ENCODE data around the gene CYSRT1. TPM values are rescaled to one million over a fixed set of nuclear protein-coding genes. Genes with fewer than 3 reads are reported as not detected.

Gene CYSRT1
- total RNA-seq, 3 donors from 2014 or later, result 0.29 to 0.66 (median 0.32) TPM

DNA sequence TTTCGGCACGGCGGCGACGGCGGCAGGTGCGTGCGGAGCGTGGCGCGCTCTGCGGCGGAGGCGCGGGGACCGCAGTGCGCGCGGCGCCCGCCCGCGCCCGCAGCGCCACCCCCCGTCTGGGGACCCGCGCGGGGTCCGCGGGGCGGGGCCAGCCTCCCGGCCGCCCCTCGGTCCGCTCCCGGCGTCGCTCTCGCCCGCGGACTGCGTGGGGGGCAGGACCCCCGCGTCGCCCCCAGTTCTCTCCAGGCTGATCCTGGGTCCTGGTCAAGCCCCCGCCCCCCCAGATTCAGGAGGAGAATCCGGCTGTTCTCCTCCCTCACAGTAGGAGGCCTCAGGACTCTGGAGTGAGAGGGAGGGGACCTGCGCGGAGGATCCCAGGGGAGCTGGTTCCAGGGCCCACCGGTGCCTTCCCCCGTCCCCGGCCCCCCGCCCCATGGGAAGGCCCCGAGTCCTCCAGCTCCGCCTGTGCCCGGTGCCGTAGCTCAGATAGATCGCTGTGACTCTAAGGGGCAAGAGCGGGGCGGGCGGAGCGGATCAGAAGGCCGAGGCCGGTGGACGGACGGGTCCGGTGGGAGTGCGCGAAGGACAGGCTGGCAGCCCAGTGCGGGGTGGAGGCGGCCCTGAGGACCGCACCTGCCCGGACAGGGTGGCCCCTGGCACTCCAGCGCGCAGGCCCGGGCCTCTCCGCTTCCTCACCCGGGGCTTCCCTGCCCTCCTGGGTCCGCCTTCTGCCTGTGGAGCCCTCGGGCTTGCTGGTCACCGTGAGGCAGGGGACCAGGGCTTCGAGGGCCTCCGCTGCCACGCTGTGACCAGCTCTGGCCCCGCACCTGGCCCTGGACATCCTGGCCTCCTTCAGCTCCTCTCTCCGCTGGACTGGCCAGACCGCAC lies 2.5 kb upstream of the CYSRT1 start, which contains the start of gene RNF208:
Gene RNF208, minus strand, starts transcription at position 51 of the 888 bp plus-strand sequence. CDS start 1,028 bp downstream, outside the sequence.
- DNase-seq (ENCODE audit: low spot score in 2 of 2), result no peak

DNA sequence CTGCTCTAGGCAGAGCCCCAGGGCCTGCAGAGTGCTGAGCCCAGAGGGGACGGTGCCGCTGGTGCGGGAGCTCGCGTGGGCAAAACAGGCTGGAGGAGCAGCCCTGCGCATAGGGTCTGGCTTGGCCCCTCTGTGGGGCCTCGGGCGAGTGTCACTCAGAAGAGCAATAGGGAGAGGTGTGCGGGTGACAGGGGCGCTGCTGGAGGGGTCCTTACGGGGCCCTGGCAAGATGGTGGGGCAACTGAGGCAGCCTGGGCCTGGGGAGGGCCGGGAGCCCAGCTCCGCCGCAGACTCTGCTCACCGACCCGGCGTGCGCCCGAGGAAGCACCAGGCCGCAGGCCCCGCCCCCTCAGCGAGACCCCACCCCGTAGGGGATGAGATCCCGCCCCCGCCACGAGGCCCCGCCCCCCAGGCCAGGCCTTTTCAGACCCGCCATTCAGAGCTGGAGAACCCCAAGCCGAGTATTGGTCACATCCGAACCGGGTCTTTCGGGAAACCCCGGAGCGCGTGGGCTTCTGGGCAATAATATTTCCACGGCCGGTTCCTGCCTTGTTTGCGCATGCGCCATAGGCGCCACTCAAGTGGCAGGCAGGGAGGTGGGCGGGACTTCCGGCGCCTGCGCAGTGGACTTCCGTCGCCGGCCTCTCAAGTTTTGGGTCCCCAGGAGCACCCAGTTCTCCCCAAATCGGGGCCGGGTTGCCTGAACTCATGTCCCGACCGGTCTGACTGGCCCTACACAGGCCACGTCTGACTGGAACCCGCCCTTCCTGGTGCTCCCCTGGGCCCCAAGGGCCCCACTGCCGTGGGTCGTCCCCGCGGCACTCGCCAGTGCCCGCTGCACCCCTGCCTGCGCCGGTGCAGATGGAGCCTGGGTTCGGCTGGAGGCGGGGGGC lies 1.6 kb upstream of the CYSRT1 start:
- H3K36me3 ChIP-seq, result no peaks in the 10 kb centered on the region
- peaks cover 0 to 3% of the 10 kb centered on the region in 2 donors for H3K27me3 ChIP-seq
- TF ChIP-seq POLR2A (IDR thresholded peaks at IDR 0.05) (peak; percentile 39), POLR2AphosphoS5 (IDR thresholded peaks at IDR 0.05) (no peak)
- H3K4me3 ChIP-seq, result peak overlapping the region; percentile 70 to 85 (median 77)
- H3K4me1 ChIP-seq, result peaks cover 7 to 15% of the 10 kb centered on the region in 2 donors
- no peaks in the 10 kb centered on the region for H3K9me3 ChIP-seq
- DNase-seq (ENCODE audit: low spot score in 2 of 2), result peak; percentile 97 to 98
- intact Hi-C loops (cut with DNase I; ENCODE audit: low total_unique reads), result no loop called here
- peak overlapping the region; percentile 92 to 97 for H3K27ac ChIP-seq

More for the DNA sequence above, 2.5 kb upstream of the CYSRT1 start, which contains the start of gene RNF208:
- TF ChIP-seq, protein P1, sequence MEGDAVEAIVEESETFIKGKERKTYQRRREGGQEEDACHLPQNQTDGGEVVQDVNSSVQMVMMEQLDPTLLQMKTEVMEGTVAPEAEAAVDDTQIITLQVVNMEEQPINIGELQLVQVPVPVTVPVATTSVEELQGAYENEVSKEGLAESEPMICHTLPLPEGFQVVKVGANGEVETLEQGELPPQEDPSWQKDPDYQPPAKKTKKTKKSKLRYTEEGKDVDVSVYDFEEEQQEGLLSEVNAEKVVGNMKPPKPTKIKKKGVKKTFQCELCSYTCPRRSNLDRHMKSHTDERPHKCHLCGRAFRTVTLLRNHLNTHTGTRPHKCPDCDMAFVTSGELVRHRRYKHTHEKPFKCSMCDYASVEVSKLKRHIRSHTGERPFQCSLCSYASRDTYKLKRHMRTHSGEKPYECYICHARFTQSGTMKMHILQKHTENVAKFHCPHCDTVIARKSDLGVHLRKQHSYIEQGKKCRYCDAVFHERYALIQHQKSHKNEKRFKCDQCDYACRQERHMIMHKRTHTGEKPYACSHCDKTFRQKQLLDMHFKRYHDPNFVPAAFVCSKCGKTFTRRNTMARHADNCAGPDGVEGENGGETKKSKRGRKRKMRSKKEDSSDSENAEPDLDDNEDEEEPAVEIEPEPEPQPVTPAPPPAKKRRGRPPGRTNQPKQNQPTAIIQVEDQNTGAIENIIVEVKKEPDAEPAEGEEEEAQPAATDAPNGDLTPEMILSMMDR (IDR thresholded peaks at IDR 0.05), result no peak
- TF ChIP-seq POLR2AphosphoS5 (IDR thresholded peaks at IDR 0.05) (no peak), POLR2A (IDR thresholded peaks at IDR 0.05) (no peak)
- Histone ChIP-seq H3K4me3 (peak within 1 kb of the TSS; percentile 70 to 85 (median 77)), H3K4me1 (peaks cover 7 to 24% of the 10 kb centered on the region in 2 donors), H3K27me3 (no peaks in the 10 kb centered on the region), H3K27ac (peak within 1 kb of the TSS; percentile 92 to 97), H3K36me3 (no peaks in the 10 kb centered on the region), H3K9me3 (no peaks in the 10 kb centered on the region)
- intact Hi-C loops (cut with DNase I; ENCODE audit: low total_unique reads), result no loop called here

DNA sequence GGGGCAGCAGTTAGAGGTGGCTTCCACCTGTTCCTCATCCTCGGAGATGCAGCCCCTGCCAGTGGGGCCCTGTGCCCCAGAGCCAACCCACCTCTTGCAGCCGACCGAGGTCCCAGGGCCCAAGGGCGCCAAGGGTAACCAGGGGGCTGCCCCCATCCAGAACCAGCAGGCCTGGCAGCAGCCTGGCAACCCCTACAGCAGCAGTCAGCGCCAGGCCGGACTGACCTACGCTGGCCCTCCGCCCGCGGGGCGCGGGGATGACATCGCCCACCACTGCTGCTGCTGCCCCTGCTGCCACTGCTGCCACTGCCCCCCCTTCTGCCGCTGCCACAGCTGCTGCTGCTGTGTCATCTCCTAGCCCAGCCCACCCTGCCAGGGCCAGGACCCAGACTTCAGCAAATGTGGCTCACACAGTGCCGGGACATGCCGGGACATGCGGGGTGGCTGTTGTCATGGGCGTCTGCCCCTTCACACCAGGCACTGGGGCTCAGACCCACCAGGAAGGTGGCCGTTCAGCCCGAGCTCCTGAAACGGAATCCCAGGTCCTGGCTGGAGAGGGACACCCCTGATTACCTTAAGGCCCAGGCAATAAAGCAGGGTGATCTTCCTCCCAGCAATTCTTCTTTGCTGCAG lies 841 bp downstream of the CYSRT1 start:
- TF ChIP-seq POLR2A (IDR thresholded peaks at IDR 0.05) (no peak), POLR2AphosphoS5 (IDR thresholded peaks at IDR 0.05) (no peak)
- TF ChIP-seq, protein P1 (IDR thresholded peaks at IDR 0.05), result no peak
- no peaks in the 10 kb centered on the region for H3K9me3 ChIP-seq
- no peak overlapping the region for H3K4me3 ChIP-seq
- intact Hi-C loops (cut with DNase I; ENCODE audit: low total_unique reads), result loop anchor here (5.0 kb wide), 1 partner anchor 94 kb away; no protein-coding TSS in a partner anchor
- DNase-seq (ENCODE audit: low spot score in 2 of 2), result no peak
- H3K27me3 ChIP-seq, result peaks cover 4 to 28% of the 10 kb centered on the region in 2 donors
- peaks cover 7% of the 10 kb centered on the region in 2 donors for H3K4me1 ChIP-seq
- H3K27ac ChIP-seq, result peak overlapping the region; percentile 53 to 78
- no peaks in the 10 kb centered on the region for H3K36me3 ChIP-seq

DNA sequence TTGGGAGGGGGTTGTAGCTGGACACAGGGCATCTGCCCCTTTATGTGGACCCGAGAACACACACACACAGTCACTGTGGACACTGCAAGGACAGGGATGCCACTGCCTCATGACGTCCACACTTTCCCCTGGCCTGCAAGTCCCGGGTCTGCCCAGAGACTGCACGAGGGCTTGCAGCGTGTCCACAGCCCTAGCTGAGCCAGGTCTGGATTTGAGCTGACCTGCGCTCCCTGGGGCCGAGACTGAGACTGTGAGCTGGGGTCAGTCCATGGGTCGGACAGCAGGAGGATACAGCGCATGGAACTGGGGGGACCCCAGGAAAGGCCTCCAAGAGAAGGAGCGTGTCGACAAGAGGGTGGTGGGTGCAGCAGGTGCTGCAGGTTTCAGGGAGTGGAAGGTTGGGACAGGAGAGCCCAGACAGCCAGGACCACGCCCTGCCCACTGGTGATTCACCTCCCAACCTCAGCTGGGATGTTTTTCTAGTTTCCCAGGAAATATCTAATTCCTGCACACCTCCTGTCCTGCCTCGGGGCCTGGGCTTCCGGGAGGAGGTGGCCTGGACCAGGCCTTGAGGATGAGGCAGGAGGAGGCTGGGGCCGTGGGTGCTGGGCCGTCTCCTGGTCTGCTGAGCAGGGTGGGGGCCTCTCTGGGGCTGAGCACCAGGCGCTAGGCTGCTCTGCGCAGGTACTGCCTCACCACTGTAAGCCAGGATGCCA lies 1.5 kb downstream of the CYSRT1 start:
- Histone ChIP-seq H3K36me3 (no peaks in the 10 kb centered on the region), H3K4me1 (peaks cover 7% of the 10 kb centered on the region in 2 donors), H3K4me3 (peak overlapping the region in 1 of 3 donors; percentile 25), H3K27ac (peak overlapping the region; percentile 53 to 78), H3K27me3 (peaks cover 4 to 35% of the 10 kb centered on the region in 2 donors), H3K9me3 (no peaks in the 10 kb centered on the region)
- no peak for TF ChIP-seq POLR2A (IDR thresholded peaks at IDR 0.05)
- TF ChIP-seq, protein P1 (IDR thresholded peaks at IDR 0.05), result no peak
- no peak for TF ChIP-seq POLR2AphosphoS5 (IDR thresholded peaks at IDR 0.05)
- intact Hi-C loops (cut with DNase I; ENCODE audit: low total_unique reads), result loop anchor here (5.0 kb wide), 1 partner anchor 94 kb away; no protein-coding TSS in a partner anchor
- no peak for DNase-seq (ENCODE audit: low spot score in 2 of 2)
